ENCODE results near the gene OR2C3. TPM values are rescaled to one million over a fixed set of nuclear protein-coding genes. Genes with fewer than 3 reads are reported as not detected.
"Not testable (repeated sequence)": the region's sequence is repeated elsewhere in the genome, so short reads cannot be mapped to it uniquely, and the experiment has no call there.

OR2C3 gene
- total and polyA plus RNA-seq, 5 donors from 2014 or later = not detected

- H3K4me3 ChIP-seq (ENCODE audit: low read depth, low read length) = no peak overlapping the region
- Mint-ChIP-seq H3K4me3 (no peak overlapping the region), H3K27ac (no peak overlapping the region), H3K27me3 (peaks cover 9% of the 10 kb centered on the region), H3K36me3 (no peaks in the 10 kb centered on the region), H3K4me1 (no peaks in the 10 kb centered on the region), H3K9me3 (peaks cover 0 to 2% (median 0%) of the 10 kb centered on the region in 7 donors)
- no peak for ATAC-seq (ENCODE audit: low read depth in 2 of 2)
- H3K36me3 ChIP-seq (ENCODE audit: control insufficient read depth, insufficient read depth, low read length) = no peaks in the 10 kb centered on the region
- no peaks in the 10 kb centered on the region for H3K27me3 ChIP-seq (ENCODE audit: control insufficient read depth, insufficient read depth, low read length)
- H3K9me3 ChIP-seq (ENCODE audit: control insufficient read depth in 2 of 2, low read length in 2 of 2) = no peaks in the 10 kb centered on the region
- no peak overlapping the region for H3K27ac ChIP-seq (ENCODE audit: insufficient read depth, low read length, poor library complexity, severe bottlenecking)
- H3K4me1 ChIP-seq (ENCODE audit: control insufficient read depth, insufficient read depth, low read length, poor library complexity, severe bottlenecking) = no peaks in the 10 kb centered on the region
- DNase-seq = no peak
Measured at GRCh38 chr1:247535402-247535801, 838 bp downstream of the OR2C3 start.

GRCh38 chr1:247531937-247532336, 4.3 kb downstream of the OR2C3 start:
- no peak overlapping the region for H3K4me3 Mint-ChIP-seq
- Histone ChIP-seq H3K9me3 (ENCODE audit: control insufficient read depth in 2 of 2, low read length in 2 of 2) (no peaks in the 10 kb centered on the region), H3K27me3 (ENCODE audit: control insufficient read depth, insufficient read depth, low read length) (no peaks in the 10 kb centered on the region), H3K4me1 (ENCODE audit: control insufficient read depth, insufficient read depth, low read length, poor library complexity, severe bottlenecking) (no peaks in the 10 kb centered on the region), H3K27ac (ENCODE audit: insufficient read depth, low read length, poor library complexity, severe bottlenecking) (no peak overlapping the region), H3K36me3 (ENCODE audit: control insufficient read depth, insufficient read depth, low read length) (no peaks in the 10 kb centered on the region), H3K4me3 (ENCODE audit: low read depth, low read length) (no peak overlapping the region)
- ATAC-seq (ENCODE audit: low read depth in 2 of 2) (no peak), DNase-seq (no peak)
- H3K27ac Mint-ChIP-seq = no peak overlapping the region
- peaks cover 5% of the 10 kb centered on the region for H3K27me3 Mint-ChIP-seq
- H3K4me1 Mint-ChIP-seq = no peaks in the 10 kb centered on the region
- H3K36me3 Mint-ChIP-seq = no peaks in the 10 kb centered on the region
- H3K9me3 Mint-ChIP-seq = peaks cover 0 to 2% (median 0%) of the 10 kb centered on the region in 7 donors

- no peaks in the 10 kb centered on the region for H3K27me3 ChIP-seq (ENCODE audit: control insufficient read depth, insufficient read depth, low read length)
- Mint-ChIP-seq H3K9me3 (peaks cover 0 to 2% (median 0%) of the 10 kb centered on the region in 7 donors), H3K36me3 (no peaks in the 10 kb centered on the region), H3K27me3 (peaks cover 5% of the 10 kb centered on the region), H3K4me3 (no peak overlapping the region), H3K27ac (no peak overlapping the region), H3K4me1 (no peaks in the 10 kb centered on the region)
- H3K9me3 ChIP-seq (ENCODE audit: control insufficient read depth in 2 of 2, low read length in 2 of 2) = no peaks in the 10 kb centered on the region
- H3K4me3 ChIP-seq (ENCODE audit: low read depth, low read length) = no peak overlapping the region
- ATAC-seq (ENCODE audit: low read depth in 2 of 2) (no peak), DNase-seq (no peak)
- H3K4me1 ChIP-seq (ENCODE audit: control insufficient read depth, insufficient read depth, low read length, poor library complexity, severe bottlenecking) = no peaks in the 10 kb centered on the region
- no peak overlapping the region for H3K27ac ChIP-seq (ENCODE audit: insufficient read depth, low read length, poor library complexity, severe bottlenecking)
- no peaks in the 10 kb centered on the region for H3K36me3 ChIP-seq (ENCODE audit: control insufficient read depth, insufficient read depth, low read length)
Measured at GRCh38 chr1:247530785-247531184, 5.5 kb downstream of the OR2C3 start.

GRCh38 chr1:247529771-247530355, 6.4 kb downstream of the OR2C3 start:
- no peaks in the 10 kb centered on the region for H3K4me1 ChIP-seq (ENCODE audit: control insufficient read depth, insufficient read depth, low read length, poor library complexity, severe bottlenecking)
- DNase-seq = no peak
- no peaks in the 10 kb centered on the region for H3K36me3 ChIP-seq (ENCODE audit: control insufficient read depth, insufficient read depth, low read length)
- H3K4me3 Mint-ChIP-seq = no peak overlapping the region
- H3K36me3 Mint-ChIP-seq = no peaks in the 10 kb centered on the region
- no peaks in the 10 kb centered on the region for H3K27me3 ChIP-seq (ENCODE audit: control insufficient read depth, insufficient read depth, low read length)
- peaks cover 0 to 2% (median 0%) of the 10 kb centered on the region in 7 donors for H3K9me3 Mint-ChIP-seq
- H3K27me3 Mint-ChIP-seq = peaks cover 5% of the 10 kb centered on the region
- no peak overlapping the region for H3K4me3 ChIP-seq (ENCODE audit: low read depth, low read length)
- no peak overlapping the region for H3K27ac Mint-ChIP-seq
- H3K27ac ChIP-seq (ENCODE audit: insufficient read depth, low read length, poor library complexity, severe bottlenecking) = no peak overlapping the region
- no peak for ATAC-seq (ENCODE audit: low read depth in 2 of 2)
- no peaks in the 10 kb centered on the region for H3K9me3 ChIP-seq (ENCODE audit: control insufficient read depth in 2 of 2, low read length in 2 of 2)
- no peaks in the 10 kb centered on the region for H3K4me1 Mint-ChIP-seq

GRCh38 chr1:247528812-247529474, 7.3 kb downstream of the OR2C3 start:
- Mint-ChIP-seq H3K36me3 (no peaks in the 10 kb centered on the region), H3K27me3 (peaks cover 1% of the 10 kb centered on the region)
- no peaks in the 10 kb centered on the region for H3K36me3 ChIP-seq (ENCODE audit: control insufficient read depth, insufficient read depth, low read length)

GRCh38 chr1:247521886-247522285, 14.4 kb downstream of the OR2C3 start:
- H3K27ac Mint-ChIP-seq; H3K4me3 ChIP-seq (ENCODE audit: low read depth, low read length); H3K36me3 ChIP-seq (ENCODE audit: control insufficient read depth, insufficient read depth, low read length); DNase-seq; H3K9me3 ChIP-seq (ENCODE audit: control insufficient read depth in 2 of 2, low read length in 2 of 2); H3K27me3 Mint-ChIP-seq; H3K9me3 Mint-ChIP-seq; ATAC-seq (ENCODE audit: low read depth in 2 of 2); H3K4me3 Mint-ChIP-seq; H3K4me1 ChIP-seq (ENCODE audit: control insufficient read depth, insufficient read depth, low read length, poor library complexity, severe bottlenecking); H3K36me3 Mint-ChIP-seq; H3K27me3 ChIP-seq (ENCODE audit: control insufficient read depth, insufficient read depth, low read length); H3K27ac ChIP-seq (ENCODE audit: insufficient read depth, low read length, poor library complexity, severe bottlenecking); H3K4me1 Mint-ChIP-seq: not testable (repeated sequence)

More at GRCh38 chr1:247528812-247529474, 7.3 kb downstream of the OR2C3 start:
- no peak for ATAC-seq (ENCODE audit: low read depth in 2 of 2)
- no peak overlapping the region for H3K4me3 Mint-ChIP-seq
- H3K27ac ChIP-seq (ENCODE audit: insufficient read depth, low read length, poor library complexity, severe bottlenecking) = no peak overlapping the region
- no peak for DNase-seq
- no peak overlapping the region for H3K4me3 ChIP-seq (ENCODE audit: low read depth, low read length)
- H3K9me3 Mint-ChIP-seq = peaks cover 0 to 3% (median 0%) of the 10 kb centered on the region in 7 donors
- no peaks in the 10 kb centered on the region for H3K4me1 ChIP-seq (ENCODE audit: control insufficient read depth, insufficient read depth, low read length, poor library complexity, severe bottlenecking)
- H3K4me1 Mint-ChIP-seq = no peaks in the 10 kb centered on the region
- no peaks in the 10 kb centered on the region for H3K9me3 ChIP-seq (ENCODE audit: control insufficient read depth in 2 of 2, low read length in 2 of 2)
- no peaks in the 10 kb centered on the region for H3K27me3 ChIP-seq (ENCODE audit: control insufficient read depth, insufficient read depth, low read length)
- no peak overlapping the region for H3K27ac Mint-ChIP-seq

- Mint-ChIP-seq H3K9me3 (peaks cover 0 to 7% (median 2%) of the 10 kb centered on the region in 7 donors), H3K36me3 (no peaks in the 10 kb centered on the region), H3K4me1 (no peaks in the 10 kb centered on the region), H3K27me3 (peaks cover 4% of the 10 kb centered on the region), H3K27ac (no peak overlapping the region), H3K4me3 (no peak overlapping the region)
- ATAC-seq (ENCODE audit: low read depth in 2 of 2) (no peak), DNase-seq (no peak)
- H3K36me3 ChIP-seq (ENCODE audit: control insufficient read depth, insufficient read depth, low read length) = no peaks in the 10 kb centered on the region
- H3K4me1 ChIP-seq (ENCODE audit: control insufficient read depth, insufficient read depth, low read length, poor library complexity, severe bottlenecking) = no peaks in the 10 kb centered on the region
- H3K9me3 ChIP-seq (ENCODE audit: control insufficient read depth in 2 of 2, low read length in 2 of 2) = no peaks in the 10 kb centered on the region
- no peak overlapping the region for H3K27ac ChIP-seq (ENCODE audit: insufficient read depth, low read length, poor library complexity, severe bottlenecking)
- H3K27me3 ChIP-seq (ENCODE audit: control insufficient read depth, insufficient read depth, low read length) = no peaks in the 10 kb centered on the region
- no peak overlapping the region for H3K4me3 ChIP-seq (ENCODE audit: low read depth, low read length)
Measured at GRCh38 chr1:247518613-247518891, 17.7 kb downstream of the OR2C3 start.

Measured in CD4-positive, CD25-positive, alpha-beta regulatory T cell (primary cell).